GM19324 (cell line): Measurements from ENCODE around the gene MAFG.
A peak's percentile ranks its signal among the peaks of the same experiment; 100 is the strongest.

Source experiments
- ATAC-seq: cut with Tn5 transposase; IDR thresholded peaks from one replicate; pipeline ENCODE4 v1.9.1; 2021; ENCODE audit warnings: mild to moderate bottlenecking, moderate library complexity; ENCODE audit not compliant: unreplicated experiment, low FRiP score

The MAFG gene

DNA sequence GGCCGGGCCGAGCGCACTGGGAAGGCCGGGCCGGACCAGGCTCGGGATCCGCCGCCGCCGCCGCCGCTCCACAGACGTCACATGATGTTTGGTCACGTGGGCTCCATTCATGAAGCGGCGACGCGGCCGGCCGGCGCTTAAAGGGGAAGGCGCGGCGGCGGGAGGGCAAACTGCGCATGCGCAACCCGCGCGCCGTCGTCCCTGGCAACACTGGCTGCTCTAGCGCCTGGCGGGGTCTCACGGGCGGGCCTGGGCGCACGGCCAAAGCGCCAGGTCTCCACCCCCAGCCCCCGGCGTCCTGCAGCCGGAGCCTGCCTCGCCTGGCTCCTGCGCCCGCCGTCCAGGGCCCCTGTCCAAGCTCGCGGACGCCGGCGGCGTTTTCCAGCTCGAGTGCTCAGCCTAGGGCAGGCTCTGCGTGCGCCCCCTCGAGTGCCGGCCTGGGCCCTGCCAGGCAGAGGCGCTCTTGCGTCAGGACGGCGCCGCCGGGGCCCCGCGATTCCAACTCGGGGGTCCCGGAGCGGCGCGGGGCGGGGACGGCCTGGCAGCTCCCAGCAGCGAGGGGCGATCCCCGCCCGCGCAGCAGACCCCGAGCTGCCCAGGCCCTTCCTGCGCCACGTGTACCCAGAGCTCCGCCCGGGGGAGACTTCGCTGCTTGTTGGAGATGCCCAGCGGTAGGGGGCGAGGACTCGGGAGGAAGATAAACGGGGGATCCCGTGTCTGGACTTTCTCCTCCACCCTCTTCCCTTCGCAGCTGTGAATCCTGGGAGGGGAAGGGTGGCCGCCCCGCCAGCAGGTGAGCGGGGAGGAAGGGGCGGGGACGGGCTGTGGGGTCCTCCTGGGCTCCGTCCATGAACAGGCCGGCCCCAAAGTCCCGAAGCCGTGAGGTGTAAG is at the start of gene MAFG:
TSS of gene MAFG (minus strand) at position 83 of the 891 bp plus-strand sequence. CDS start 4,550 bp downstream, outside the sequence.
- peak; percentile 76 for ATAC-seq

DNA sequence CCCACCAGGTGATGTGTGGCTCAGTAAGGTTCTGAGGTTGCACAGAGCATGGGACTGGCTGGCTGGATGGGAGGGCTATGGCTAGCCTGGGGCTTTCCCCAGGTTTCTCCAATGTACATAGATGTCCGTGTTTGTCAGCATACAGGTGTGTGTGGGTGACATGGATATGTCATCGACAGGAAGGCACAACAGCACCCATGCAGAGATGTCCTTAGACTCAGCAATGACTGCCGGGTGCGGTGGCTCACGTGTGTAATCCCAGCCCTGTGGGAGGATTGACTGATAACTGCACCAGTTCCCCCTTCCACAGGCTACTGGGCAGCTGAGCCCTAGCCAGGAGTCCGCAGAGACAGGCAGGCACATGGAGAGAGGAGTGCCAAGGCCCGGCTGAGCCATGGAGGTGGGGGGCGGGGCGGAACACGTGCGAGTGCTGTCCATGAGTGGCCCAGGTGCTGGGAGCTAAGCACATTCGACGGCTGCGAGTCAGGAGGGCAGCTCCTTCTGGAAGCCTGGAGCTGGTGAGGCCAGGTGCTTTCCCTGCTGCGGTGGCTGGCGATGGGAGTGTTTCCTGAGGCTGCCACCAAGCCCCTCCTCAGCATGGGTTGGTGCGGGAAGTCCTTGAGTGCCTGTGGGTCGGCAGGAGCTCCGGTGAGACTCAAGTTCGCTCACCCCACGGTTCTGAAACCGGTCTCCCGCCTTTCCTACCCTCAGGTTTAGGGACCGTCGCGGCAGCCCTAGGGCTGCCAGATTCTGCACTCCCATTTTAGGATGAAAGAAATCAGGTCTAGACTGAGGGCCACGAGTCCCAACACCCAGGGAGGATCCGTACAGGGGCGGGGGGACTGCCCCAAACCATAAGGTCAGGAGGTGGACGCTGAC is 49.0 kb upstream of the MAFG start:
- ATAC-seq = peak; percentile 4

DNA sequence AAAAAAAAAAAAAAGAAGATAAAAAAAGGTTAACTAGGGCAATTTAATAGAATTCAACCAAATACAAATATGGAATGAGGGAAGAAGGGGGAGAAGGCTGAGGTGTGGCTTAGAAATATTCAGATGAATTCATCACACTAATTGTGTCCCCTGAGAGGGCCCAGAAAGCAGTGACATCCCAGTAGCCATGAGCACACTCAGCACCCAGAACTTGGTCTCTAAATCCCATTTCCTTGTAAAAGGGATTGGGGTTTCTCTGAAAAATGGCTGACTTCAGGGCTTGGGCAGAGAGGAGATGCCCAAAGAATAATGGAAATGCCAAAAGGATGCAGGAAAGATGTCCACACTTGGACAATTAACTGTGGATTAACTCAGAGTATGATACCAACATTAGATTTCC is 45.9 kb upstream of the MAFG start:
- no peak for ATAC-seq

DNA sequence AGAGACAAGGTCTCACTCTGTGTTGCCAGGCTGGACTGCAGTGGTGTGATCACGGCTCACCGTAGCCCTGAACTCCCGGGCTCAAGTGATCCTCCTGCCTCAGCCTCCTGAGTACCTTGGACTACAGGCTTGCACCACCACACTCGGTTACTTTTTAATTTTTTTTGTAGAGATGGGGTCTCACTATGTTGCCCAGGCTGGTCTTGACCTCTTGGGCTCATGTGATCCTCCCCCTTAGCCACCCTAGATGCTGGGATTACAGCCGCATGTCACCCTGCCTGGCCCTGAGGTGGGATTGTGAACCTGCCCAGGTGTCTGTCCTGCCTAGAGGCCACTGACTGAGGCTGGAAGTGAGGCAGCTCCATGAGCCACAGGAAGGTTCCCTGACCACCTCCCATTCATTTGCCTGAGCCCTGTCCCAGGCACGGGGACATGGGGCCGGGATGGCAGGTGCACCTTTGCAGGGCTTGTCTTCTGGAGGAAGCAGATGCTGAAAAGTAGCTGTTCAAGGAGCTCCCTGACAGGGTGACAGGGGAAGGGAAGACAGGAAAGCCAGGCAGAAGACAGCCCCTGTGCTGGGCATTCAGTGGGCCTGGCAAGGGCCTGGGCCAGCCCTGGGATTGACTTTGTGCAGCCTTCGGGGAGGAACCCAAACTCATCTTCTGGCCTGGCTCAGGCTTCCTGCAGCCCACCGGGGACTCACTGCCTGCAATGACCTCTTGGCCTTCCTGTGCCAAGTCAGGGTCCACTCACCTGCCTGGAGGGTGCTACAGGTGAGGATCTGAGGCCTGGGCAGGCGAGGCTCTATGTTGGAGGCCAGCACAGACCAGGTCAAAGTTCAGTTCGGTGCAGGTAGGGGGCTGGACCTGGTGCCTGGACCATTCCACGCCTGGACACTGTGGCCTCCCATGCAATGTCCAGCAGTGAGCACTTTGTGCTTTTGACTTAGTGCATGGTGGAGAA is 41.6 kb upstream of the MAFG start:
- ATAC-seq = no peak

DNA sequence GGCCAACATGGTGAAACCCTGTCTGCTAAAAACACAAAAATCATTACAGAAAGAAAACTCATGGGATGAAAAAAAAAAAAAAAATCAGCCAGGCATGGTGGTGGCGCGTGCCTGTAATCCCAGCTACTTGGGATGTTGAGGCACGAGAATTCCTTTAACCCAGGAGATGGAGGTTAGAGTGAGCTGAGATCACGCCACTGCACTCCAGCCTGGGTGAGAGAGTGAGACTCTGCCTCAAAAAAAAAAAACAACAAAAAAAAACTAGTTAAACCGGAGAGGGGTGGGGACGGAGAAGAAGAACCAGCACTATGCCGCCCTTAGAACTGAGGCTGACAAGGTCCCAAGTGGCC is 40.8 kb upstream of the MAFG start:
- ATAC-seq = no peak

DNA sequence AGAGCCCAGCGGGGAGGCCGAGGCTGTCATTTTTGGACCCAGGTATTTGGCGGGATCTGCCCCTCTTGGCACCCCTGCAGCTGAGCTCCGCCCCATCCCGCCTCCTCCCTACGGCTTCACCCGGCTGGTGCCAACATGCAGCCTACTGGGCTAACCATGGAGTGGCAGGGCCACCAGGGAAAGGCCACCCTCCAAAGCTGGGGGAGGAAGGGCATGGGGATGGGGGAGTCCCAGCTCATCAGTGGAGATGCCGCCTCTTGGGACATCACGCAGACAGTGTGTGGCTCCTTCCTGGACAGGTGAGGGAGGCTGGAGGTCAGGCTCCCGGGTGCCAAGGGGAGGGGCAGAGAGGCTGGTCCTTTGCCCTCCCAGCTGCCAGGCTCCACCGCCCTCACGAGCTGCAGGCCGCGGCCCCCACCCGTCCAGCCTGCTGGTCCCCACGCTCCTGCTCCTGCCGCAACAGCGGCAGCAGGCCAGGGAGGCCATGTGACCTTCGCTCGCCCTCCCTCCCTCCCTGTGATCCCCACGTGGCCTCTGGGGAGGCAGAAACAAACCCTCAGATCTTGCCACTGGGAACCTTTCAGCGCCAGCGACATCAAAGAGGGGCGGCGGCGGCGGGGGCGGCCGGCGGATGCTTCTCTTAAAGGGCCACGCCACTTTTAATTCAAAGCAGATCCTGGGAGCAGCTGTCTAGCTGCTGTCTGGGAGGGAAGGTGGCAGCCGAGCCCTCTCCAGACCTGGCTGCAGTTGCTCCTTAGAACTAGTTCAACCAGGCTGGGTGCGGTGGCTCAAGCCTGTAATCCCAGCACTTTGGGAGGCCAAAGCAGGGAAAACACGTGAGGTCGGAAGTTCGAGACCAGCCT is 40.2 kb upstream of the MAFG start:
- ATAC-seq = no peak

DNA sequence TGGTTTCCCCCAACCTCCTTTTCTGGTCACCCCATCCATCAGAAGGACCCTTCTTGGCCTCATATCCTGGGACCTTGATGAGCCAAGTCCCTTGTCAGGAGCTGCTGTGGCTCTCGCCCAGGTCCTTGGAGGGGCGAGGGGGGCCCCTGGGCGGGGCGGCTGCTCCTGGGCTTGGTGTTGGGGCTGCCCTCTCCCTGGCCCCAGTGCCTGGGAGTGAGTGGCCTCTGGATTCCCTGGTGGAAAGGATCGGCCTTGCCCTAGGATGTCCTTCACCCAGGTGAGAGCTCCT is 39.7 kb upstream of the MAFG start:
- ATAC-seq = no peak

DNA sequence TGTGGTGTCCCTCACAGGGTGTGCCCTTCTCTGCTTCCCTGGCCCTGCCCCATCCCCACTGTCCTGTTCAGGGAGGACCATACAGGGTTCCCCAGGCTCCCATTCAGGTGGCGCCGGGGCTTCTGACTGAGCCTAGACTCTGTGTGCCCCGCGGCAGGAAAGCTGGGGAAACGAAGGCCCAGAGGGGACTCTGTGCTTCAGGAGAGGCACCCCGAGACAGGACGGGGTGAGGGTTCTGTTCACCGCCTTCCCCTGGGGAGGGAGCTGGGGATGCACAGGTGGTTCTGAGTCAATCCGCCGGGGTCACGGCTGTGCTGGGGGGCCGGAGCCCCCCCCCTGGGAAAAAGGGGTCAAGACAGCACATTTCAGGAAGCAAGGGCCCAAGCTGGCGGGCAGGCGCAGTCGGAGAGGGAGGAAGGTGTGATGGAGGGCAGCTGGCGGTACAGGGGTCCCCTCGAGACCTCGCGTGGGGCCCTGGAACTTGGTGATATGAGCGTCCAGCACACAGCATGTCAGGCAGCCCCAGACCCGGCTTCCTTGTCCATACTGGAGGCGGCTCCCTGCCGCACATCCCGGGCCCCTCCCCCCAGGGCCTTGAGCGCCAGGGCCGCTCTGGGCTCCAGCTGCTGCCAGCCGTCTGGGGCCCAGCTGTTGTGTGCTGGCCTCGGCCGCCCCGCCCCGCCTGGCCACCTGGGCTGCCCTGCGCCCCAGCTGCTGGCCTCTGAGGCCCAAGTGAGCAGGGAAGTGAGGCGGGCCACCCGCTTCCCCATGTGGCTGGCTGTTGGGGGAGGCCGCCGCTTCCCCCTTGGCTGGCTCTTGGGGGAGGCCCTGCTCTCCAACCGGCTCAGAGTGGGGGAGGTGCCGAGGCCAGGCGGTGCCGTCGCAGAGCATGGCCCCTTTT is 39.1 kb upstream of the MAFG start:
- ATAC-seq = no peak

DNA sequence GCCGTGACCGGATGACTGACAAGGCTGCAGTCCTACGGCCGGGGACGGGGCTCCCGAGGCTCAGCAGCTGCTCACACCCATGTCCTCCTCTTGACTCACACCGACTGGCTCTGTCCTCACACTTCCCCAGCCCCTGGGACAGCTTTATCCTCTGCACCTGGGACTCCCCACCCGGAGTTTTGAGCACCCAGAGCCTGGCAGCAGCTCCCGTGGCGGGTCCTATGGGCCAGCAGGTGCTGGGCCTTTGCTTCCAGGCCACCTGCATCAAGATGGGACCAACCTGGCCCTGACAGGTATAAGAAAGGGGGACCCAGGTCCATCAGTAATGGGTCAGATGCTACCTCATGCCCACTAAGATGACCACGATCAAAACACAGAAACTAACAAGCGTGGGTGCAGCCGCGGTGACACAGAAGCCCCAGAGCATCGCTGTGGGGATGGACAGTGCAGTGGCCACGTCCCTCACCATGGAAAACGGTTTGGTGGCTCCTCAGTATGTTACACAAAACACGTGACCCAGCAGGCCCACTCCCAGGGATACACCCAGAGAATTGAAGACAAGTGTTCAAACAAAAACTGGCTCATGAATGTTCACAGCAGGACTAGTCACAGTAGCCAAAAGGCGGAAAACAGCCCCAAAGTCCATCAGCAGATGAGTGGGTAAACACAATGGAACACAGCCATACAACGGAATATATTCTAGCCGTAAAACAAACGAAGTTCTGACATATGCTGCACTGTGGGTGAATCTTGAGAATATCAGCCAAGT is 36.7 kb upstream of the MAFG start:
- no peak for ATAC-seq

DNA sequence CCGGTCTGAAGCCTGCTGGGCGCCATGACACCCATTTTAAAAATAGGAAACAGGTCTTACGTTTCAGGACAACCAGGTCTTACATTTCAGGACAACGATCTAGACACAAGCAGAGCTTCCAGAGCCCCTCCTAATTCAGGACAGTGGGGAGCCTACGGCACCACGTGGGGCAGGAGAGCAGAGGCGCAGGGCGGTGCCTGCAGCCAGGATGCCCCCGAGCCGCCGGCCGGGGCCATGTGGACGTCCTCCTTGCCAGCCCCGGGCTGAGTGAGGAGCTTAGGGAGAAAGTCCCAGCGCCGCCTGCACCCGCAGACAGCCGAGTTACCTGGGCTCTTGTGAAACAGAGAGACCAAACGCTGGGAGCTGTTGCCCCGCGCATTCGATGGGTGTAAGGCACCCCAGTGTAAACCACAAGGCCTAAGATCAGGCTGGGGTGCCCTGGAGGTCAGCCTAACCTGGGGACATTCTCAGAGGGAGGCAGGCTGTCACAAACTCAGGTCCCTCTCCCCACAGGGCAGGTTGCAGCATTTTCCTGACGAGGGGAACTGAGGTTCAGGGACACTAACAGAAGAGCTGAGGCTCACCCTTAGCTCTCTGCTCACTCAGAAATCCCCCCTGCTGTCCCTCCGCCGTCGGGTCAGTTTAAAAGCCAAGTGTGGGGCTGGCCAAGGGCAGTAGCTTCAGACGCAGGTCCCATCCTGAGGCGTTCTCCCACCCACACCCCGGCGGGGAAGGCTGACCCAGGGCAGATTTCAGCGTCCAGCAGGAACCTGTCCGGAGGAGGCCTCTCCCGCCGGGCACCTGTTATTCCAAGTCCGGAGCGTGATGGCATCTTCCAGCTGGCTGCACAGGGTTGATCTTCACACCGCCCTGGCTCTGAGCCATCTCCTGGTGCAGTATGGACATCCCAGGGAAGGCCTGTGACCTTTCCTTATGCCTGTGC is 35.2 kb upstream of the MAFG start:
- ATAC-seq = no peak

DNA sequence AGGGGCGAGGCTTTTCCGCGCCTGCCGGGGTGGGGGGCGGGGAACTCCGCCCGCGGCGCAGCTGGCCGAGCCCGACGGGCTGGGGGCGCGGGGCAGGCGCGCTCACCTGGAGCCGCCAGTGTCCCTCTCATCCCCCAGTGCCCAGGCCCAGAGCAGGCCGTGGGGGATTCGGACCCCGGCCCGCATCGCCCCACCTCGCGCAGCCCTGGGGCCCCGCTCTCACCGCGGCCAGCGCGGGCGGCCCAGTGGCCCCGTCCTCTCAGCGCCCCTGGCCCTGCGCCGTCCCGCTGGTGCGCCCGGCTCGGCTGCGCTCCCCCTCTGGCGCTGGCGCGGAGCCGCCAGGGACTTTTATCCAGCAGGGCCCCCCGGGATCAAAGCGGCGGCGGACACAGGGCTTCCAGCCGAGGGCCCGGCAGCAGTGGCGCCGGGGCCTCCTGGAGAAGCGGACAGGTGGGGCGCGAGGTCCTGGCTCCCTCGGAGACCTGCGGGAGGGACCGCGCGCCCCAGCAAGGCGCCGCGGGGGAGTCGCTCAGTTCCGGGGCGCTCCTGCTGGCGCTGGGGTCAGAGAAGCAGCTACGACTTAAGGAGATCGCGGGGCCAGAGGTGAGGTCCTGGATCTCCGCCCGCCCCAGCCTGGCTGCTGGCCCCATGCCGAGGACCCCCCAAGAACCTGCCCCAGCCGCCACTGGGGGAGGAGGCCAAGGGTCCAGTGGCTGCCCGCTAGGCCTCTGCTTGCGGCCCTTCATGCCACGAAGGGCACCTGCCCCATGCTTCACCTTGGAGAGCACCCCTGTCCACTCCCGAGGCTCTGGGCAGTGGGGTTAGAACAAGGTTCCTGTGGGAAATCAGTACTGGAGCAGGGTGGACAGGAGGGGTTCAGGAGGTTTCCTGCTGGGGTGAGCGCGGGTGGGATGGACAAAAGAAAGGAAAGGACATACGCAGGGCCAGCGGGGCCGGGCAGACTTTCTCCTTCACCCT is 34.3 kb upstream of the MAFG start:
- no peak for ATAC-seq

DNA sequence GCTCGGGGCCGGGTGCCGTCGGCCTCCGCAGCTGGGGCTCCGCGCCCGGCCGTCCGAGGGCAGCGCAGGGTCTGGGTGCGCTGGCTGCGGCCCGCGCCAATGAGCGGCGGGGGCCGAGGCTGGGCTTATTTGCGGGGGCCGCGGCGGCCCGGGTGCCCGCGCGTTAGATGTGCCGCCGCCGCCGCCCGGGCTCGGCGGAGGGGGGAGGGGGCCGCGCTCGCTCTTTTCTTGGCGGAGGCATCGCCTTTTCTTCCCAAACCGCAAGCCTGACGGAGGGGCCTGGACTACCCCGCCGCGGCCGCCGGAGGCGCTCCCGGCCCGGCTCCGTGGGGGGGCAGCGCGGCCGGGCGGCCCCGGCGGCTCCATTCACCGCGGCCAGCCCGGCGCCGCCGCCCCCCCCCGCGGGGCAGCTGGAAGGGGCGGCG is 33.6 kb upstream of the MAFG start, which contains the start of gene NOTUM:
TSS of gene NOTUM (minus strand) at position 101 of the 425 bp plus-strand sequence. CDS start 278 bp downstream, outside the sequence.
- ATAC-seq = no peak

DNA sequence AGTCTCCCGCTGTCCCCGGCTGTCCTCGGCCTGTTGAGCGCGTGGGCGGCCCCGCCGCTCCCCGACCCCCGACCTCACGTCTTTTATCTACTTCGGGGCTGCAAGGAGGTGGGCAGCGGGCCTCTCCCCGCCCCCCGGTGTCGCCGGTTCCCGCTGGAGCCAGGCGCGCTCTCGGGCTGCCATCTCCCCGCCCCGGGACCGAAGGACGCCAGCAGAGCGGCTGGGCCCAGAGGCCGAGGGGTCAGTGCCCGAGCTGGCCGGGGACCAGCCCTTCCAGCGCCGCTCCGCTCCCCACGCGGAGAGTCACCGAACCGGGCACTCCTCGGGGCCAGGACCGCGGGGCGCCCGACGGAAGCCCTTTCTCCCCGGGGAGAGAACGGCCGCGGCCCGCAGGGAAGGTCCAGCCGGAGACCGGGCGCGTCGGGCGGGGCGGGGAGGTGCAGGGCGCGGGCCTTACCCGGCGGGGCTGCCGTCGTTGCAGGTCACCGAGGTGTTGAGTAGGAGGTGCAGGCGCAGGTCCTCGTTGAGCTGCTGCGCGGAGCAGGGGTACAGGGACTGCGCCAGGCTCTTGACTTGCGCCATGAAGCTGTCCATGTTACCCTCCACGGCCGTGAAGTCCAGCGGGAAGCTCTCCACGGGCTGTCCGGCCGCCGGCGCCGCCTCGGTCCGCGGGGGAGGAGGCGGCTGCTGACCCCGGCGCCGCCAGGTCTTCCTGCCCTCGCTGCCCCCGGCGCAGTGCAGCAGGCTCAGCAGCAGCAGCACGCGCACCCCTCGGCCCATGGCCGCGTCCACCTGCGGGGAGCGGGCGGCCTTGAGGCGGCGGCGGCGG is 32.8 kb upstream of the MAFG start:
- ATAC-seq = no peak

DNA sequence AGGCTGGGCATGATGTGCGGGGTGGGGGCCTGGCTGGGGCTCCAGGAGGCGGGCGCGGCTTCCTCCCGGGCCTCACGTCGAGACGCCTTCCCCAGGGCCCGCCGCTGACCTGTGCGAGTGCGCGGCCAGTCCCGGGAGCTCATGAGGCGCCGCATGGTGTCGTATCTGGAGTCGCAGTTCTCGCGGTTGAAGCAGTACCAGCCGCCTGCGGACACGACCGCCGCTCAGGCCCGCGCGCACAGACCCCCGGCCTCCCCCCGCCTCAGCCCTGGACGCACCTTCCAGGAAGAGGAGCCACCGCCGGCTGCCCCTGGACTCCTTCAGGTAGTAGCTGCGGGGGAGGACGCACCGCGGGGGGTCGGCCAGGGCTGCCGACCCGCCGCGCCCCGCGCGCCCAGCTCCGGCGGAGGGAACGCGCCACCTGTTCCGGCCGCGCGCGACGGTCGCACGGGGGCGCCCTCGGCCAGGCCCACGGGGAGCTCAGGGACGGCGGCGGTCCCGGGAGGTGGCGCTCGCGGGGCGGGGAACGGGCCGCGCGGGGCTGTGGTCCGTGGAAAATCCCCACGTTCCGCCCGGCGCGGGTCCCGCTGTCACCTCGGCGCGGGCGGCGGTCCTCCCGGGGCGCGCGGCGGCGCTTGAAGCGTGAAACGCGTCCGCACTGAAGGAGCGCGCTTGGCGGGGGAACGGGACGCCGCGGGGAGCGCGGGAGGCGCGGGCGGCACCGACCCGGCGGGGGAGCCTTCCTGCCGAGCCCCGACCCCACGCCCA is 32.0 kb upstream of the MAFG start:
- peak; percentile 61 for ATAC-seq
